Measurements from ENCODE around the gene SH3BP5L.

DNA sequence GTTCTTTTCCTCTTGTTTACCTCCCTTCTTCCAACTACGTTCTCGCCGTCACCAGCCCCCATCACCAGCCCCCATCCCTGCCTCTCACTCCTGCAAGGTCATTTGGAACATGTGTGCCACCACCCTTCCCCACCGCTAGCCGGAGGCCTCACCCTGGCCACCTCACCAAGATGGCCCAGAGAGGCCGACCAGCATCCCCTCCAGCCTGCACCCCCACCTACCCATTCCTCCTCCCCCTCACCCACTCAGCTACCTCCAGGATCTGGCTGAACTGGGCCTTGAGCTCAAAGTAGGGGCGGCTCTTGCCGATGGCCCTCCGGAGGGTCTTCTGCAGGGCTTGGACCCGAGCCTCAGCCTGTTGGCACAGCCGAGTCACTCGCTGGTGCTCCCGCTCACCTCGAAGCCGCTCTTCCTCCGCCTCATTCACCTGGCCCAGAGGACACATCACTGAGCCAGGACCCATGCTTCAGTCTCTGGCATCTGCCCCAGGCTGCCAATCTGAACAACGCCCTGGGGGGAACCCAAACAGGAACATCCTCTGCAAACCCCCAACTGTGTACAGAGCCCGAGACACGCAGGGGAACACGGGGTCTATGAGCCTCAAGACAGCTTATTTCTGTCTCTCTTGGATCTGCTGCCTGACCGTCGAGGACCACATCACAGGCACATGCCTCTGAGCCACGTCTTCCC is 12.8 kb downstream of the SH3BP5L start:
- no peak for TF ChIP-seq CTCF (IDR thresholded peaks at IDR 0.05)
- no peak for TF ChIP-seq POLR2A (IDR thresholded peaks at IDR 0.05)
- no peak for TF ChIP-seq POLR2AphosphoS5 (IDR thresholded peaks at IDR 0.05)

All from suprapubic skin (tissue), 4 donors.